ENCODE measurements around the gene GSC2.

GSC2 gene

GRCh38 chr22:19132693-19133400, 17.2 kb downstream of the GSC2 start:
- DNase-seq: no peak

DNA sequence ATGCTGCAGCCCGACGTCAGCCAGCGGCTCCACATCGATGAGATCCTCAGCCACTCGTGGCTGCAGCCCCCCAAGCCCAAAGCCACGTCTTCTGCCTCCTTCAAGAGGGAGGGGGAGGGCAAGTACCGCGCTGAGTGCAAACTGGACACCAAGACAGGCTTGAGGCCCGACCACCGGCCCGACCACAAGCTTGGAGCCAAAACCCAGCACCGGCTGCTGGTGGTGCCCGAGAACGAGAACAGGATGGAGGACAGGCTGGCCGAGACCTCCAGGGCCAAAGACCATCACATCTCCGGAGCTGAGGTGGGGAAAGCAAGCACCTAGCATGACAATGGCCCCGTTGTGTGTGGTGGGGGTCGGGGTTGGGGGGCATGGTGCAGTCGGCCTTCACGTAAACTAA, 17.9 kb downstream of the GSC2 start:
- no peak for DNase-seq

- no peak for DNase-seq
Measured at GRCh38 chr22:19131685-19132015, 18.4 kb downstream of the GSC2 start.

GRCh38 chr22:19130959-19131684, 19.0 kb downstream of the GSC2 start, which contains the start of gene TSSK2:
TSSK2 (plus strand) TSS chr22:19131308; CDS start chr22:19131400, 92 bp downstream.
- no peak for DNase-seq

GRCh38 chr22:19129871-19130270, 20.2 kb downstream of the GSC2 start:
- DNase-seq: no peak

- DNase-seq: no peak
Measured at GRCh38 chr22:19128946-19129727, 21.0 kb downstream of the GSC2 start.

GRCh38 chr22:19128009-19128401, 22.1 kb downstream of the GSC2 start:
- DNase-seq: no peak

DNA sequence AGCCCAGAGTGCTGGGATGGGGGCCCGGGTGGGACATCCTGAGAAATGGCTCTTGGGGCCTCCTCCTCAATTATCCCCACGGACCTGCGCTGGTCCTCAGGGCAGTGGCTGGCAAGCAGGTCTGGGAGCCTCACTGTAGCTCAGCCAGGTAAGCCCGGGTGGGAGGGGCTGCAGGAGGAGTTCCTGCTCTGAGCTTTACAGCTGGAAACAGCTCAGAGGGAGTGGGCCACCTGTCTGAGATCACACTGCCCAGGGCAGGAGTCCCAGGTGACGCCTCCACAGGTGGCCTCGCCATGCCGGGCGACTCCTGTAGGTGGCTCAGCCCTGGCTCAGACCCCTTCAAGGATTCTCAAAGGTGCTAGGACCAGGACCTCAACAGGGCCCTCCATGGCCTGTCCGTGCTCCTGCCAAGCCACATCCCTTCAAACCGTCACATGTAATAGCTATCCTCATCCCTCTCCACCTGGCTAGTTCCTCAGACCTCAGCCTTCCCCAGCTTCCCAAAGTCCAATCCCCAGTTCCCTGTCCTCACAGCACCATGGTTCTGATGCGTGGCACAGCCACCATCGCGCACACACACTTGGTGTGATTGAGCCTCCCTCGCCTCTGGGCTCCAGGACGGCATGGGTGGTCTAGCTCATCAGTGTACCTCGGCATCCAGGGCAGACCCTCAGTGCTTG, 22.6 kb downstream of the GSC2 start:
- DNase-seq: no peak

- DNase-seq: no peak
Measured at GRCh38 chr22:19126309-19127273, 23.5 kb downstream of the GSC2 start.

DNA sequence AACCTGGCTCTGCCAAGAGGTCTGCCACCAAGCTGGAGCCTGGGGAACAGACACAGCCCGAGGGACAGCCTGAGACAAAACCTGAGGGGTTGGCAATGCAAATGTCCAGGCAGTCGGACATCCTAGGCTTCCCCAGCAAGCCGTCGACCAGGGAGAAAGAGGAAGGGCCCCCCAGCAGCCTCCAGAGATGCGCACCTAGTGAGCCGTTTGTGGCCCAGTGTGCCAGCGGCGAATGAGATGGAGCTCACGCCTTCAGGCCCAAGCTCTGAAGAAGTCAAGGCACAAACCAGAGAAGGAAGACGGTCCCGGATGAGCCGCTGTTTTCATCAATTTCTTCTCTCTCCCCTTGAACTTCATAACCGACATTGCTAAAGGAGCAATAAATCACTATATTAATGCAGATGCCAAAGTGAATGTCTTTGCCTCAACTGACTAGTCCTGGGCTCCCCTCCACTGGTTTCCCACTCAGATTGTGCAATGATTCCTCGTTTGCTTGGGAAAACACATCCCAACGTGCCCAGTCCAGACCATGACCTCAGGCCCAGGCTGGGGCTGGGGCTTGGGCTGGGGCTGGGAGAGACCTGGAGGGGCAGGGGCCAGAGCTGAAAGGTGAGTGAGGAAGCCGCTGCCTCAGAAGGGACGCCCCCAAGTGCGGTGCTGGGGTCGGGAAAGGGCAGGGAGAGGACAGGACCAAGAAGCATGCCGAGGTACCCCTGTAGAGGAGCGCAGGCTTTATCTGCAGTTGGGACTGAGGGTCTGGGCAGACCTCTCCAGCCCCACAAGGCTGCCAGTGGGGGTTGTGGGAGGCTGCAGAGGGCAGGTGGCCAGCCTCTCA, 24.4 kb downstream of the GSC2 start:
- no peak for DNase-seq

GRCh38 chr22:19125011-19125410, 25.1 kb downstream of the GSC2 start:
- DNase-seq: no peak

DNA sequence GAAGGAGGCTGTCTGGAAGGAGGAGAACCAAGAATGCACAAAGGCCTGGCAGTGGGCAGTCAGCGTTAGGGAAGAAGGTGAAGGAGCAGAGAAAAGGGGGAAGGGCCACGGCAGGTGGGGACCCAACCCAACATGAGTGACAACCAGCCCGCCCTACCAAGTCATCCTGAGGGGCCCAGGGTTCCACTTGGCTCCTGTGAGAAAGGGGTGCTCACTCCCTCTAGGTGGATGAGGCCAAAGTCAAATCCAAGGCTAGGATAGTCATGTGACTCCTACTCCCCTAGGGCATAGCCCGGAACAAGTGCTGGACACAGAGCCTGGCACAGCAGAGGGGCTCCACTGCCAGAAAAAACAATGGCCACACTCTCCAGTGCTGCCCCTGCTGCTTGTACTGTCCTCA, 25.7 kb downstream of the GSC2 start:
- no peak for DNase-seq

DNA sequence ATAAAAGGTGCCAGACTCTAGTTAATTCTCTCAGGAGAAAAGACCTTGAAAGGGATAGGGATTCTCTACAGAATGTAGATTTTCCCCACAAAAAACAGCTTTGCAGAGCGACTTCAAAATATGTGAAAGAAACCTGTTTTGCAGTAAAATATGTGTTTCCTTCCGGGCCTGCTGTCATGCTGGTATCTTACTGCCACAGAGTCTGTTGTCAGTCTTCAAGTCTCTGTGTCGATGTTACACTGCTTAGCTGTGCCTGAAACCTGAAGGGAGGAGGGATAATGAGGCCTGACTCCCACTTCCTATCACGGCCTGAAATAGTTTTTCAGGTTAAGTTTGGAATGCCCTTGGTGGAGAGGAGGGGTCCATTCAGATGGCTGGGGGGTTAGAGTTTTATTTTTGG, 26.2 kb downstream of the GSC2 start:
- DNase-seq: no peak

- no peak for DNase-seq
Measured at GRCh38 chr22:19122752-19123492, 27.2 kb downstream of the GSC2 start.

DNA sequence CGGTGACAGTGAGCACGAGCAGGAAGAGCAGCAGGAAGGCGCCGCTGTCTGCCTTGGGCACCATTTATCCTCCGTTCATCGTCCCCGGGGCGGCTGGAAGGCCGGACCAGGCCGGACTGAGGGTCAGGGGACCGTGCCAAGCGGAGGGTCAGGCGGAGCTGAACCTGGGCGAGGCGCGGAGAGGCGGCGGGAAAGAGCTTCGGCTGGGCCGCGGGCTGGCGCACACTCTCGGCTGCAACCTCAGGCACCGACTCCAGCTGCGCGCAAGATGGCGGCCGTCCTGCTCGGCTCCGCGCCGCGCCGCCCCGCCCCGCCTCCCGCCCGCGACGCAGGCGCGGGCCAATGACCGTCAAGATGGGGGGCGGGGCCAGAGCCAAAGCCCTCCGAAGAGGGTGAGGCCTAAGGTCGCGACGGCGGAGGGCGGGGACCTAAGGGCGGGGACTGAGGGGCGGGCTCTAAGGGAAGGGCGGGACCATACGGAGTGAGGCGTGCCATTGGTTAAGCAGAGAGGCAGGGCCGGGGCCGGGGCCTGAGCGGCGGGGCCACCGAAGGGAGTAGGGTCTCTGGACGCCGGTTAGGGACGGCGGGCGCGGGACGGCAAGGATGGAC, 27.8 kb downstream of the GSC2 start, which contains the start of gene DGCR2:
DGCR2 (minus strand) TSS at position 270 of the 609 bp plus-strand sequence; CDS start at position 64, 206 bp downstream.
- peak; percentile 95 for DNase-seq

DNA sequence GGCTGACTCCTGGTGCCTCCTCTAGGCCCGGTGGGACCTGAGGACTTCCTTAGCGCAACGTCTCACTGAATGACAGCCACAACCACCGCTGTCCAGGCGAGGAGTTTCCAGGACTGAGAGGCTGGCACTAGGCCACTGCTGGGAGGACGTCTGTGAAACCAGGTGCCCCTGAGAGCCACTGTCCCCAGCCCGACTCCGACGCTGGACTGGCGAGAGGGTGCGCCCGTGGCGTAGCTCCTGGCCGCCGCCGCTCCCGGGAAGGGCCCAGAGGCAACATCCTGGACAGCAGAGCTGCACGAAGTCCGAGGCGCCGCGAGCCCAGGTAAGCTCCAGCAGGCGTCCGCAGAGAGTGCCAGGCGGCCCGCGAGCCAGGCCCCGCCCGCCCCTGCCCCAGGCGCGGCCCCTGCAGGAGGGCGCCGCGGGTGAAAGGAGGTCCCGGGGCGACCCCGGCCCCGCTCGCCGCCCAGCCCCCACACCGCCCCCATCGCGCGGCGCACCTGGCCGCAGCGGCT, 28.4 kb downstream of the GSC2 start:
- peak; percentile 42 for DNase-seq

- DNase-seq: peak; percentile 46
Measured at GRCh38 chr22:19120829-19121630, 29.1 kb downstream of the GSC2 start.

DNA sequence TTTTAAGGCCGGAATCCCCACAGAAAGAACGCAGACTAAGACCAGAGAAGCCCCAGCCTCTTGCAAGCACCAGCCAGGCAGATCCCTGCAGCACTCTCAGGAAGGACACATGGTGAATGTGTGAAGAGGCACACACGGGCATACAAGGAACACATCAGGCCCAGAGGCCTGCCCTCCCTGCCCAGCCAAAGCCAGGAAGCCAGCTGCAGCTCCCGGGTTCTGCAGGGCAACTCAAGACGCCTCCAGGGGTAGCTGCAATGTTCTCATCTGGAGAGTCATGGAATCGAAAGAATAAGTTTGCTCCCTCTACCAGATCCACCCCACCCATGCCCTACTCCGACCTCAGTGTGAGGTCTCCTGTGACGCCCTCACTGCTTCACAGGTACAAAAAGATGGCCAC, 30.1 kb downstream of the GSC2 start:
- no peak for DNase-seq

Data from activated naive CD4-positive, alpha-beta T cell treated with Interleukin-2 at 50 U/mL for 16 hours (primary cell).